Stimulated activated CD8-positive, alpha-beta memory T cell treated with anti-CD3 and anti-CD28 coated beads, Interleukin-4, amount 100 ng/mL, for 4 hours (primary cell): ENCODE results near the gene OR13J1.
"Not testable (repeated sequence)": the region's sequence is repeated elsewhere in the genome, so short reads cannot be mapped to it uniquely, and the experiment has no call there.

ENCODE experiments used
- DNase-seq, 2 donors: peaks; one replicate each; pipeline ENCODE4 v3.0.0-alpha.2; 2020; ENCODE audit warnings: low read depth in 2 of 2, low spot score in 1 of 2

OR13J1 gene, protein sequence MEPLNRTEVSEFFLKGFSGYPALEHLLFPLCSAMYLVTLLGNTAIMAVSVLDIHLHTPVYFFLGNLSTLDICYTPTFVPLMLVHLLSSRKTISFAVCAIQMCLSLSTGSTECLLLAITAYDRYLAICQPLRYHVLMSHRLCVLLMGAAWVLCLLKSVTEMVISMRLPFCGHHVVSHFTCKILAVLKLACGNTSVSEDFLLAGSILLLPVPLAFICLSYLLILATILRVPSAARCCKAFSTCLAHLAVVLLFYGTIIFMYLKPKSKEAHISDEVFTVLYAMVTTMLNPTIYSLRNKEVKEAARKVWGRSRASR

GRCh38 chr9:35870351-35870923 lies at the start of gene OR13J1:
Gene OR13J1 (minus strand): TSS chr9:35870401. CDS start chr9:35870401, 0 bp downstream.
- DNase-seq, result no peak

DNA sequence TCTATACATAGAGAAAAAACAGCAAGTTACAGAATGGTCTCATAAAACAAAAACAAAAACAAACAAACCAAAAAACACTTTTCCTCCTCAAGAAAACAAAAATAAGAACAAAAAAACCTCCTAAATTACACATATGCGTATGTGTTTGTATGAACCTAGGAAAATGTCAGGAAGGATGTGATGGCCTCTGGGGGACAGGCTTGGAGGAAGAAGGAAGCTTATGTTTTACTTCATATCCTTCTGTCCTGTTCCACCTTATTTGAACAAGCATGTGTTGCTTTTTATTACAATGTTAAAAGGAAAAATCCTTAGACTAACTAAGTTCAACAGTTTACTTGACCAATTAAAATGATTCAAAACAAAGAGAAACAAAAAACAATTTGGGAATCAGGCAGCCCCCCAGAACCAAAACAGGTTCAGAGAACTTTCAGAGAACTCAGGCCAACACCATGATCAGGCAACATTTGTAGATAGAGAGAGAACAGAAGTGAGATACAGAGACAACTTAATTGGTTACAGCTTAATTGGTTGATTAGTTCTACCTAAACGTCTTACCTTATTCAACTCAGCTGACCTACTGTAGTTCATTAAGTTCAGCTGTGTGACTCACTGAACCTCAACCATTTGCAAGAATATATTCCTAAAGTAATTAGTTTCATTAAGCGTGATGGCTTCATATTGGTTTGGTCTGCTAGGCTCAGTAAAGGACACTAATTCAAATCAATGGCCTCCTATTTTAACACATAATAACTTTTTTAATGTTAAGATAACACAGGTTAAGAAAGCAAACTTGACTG lies 49.2 kb upstream of the OR13J1 start:
- no peak for DNase-seq

DNA sequence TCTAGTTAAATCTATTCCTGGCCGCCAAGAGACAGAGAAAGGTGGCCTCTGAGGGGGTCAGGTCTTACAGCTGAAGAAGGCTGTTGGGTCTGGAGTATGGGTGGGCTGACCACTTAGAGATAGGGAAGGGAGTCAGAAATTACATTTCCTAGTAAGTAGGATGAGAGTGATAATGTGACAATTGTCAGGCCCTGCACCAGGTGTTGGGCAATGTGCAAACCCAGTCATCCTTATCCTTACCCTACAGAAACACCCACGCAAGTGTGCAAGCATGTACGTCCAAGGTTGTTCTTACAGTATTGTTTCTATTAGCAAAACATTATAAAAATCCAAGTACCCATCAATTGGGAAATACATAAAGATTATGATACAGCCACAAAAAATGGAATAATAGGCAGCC lies 48.6 kb upstream of the OR13J1 start:
- no peak for DNase-seq

- DNase-seq, result no peak
Observed at GRCh38 chr9:35917261-35917660, 47.1 kb upstream of the OR13J1 start.

- no peak for DNase-seq
Observed at GRCh38 chr9:35915681-35916294, 45.6 kb upstream of the OR13J1 start.

GRCh38 chr9:35914301-35914807 lies 44.2 kb upstream of the OR13J1 start:
- DNase-seq, result no peak

DNA sequence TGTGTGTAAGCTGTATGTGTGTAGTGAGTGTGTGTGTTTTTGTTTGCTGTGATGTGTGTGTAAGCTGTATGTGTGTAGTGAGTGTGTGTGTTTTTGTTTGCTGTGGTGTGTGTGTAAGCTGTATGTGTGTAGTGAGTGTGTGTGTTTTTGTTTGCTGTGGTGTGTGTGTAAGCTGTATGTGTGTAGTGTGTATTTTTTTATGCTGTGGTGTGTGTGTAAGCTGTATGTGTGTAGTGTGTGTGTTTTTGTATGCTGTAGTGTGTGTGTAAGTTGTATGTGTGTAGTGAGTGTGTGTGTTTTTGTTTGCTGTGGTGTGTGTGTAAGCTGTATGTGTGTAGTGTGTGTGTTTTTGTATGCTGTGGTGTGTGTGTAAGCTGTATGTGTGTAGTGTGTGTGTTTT lies 43.2 kb upstream of the OR13J1 start:
- not testable (repeated sequence) for DNase-seq

- no peak for DNase-seq
Observed at GRCh38 chr9:35912791-35913400, 42.7 kb upstream of the OR13J1 start.

DNA sequence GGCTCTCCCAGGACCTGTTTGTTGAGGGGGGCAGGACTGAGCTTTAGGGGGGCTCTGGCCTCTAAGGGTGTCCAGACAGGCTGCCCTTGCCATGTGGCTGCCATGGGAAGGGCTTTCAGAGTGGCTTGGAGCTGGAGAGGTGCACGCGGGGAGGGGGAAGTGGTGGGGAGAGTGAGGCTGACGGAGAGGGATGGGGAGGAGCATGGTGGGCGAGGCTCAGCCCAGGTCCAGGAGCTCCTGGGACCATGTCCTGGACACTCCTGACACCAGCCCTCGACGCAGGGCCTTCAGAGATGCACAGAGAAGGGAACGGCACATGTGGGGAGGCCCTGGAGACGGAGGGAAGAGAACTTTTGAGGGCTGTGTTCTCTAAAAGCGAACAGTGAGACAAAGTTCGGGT lies 41.5 kb upstream of the OR13J1 start:
- no peak for DNase-seq

- DNase-seq, result no peak
Observed at GRCh38 chr9:35910613-35911359, 40.6 kb upstream of the OR13J1 start.

DNA sequence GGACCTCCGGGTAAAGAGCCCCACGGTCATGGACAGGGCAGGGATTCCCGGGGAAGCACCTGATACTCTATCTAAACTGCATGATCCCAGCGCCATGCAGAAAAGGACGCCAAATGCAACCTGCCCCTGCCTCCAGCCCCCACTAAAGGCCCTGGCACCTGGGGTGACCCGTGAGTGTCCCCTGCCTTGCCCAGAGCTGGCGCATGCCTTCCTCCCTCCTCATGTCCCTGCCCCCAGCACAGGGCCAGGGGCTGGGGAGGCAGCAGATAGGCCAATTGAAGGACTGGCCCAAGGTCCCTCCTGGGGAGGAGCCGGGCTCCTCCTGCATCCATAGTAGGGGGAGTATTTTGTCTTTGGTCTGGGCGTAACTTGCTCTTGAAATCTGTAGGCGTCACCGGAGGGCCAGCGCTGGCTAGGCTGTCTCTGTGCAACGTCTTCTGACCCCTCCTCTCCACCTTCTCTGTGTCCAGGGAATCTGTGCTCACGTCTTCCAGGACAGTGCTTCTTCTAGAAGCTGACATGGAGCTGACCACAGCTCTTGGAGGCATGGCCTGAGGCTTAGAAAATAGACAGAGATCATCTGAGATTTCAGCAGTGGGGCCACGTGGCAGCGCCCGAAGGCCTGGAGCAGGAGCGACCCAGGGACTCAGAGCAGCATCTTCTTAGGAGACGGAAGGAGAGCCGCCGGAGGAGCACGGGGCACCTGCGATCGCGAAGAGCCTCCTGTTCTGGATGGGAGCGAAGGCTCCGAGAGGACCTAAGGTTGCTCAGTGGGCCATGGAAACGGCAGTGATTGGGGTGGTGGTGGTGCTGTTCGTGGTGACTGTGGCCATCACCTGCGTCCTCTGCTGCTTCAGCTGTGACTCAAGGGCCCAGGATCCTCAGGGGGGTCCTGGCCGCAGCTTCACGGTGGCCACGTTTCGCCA lies 39.7 kb upstream of the OR13J1 start:
- no peak for DNase-seq

DNA sequence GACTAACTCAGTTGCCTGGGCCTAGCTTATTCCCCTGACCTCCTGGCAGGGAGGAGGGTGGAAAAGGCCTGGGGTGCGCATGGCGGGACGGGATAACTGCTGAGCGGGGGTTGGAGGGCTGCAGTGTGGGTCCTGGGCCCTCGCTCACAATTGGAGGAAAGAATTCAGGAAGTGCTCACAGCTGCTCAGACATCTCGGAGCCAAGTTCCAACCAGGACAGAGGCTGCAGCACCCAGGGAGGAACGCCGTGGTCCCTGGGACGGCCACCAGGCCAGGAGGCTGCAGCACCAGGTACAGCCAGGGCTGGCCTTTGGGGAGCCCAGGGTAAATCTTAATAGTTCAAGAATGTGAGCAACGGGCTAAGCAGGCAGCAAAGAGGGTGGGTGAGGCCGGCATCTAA lies 39.1 kb upstream of the OR13J1 start, which contains the start of gene SPAAR:
Gene SPAAR (plus strand): TSS at position 217 of the 400 bp plus-strand sequence. CDS start 974 bp downstream, outside the sequence.
- DNase-seq, result no peak

DNA sequence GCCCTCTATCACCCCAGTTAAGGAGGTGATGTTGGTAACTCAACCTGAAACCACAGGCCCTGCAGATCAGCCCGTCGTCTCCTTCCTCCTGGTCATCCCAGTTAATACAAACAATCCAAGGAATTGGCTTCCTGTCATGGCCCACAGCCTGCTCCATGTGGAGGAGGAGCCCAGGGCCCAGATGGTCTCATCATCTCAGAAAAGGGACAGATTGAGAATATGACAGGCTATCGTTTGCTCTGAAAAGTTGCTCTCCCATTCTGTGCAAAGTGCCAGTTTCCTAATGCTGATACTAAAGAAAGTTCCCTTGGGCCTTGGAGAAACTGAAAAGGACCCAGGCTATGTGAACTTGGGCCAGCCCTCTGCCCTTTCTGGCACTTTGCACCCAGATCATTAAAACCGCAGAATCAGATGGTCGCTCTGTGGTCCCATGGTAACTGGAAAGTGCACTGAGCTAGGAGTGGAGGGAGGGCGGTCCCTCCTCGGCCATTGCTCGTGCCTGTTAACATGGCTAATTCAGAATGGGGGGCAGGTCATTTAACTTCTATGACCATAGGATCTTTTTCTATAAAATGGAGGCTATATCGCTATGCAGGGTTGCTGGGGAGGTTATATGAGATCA lies 38.4 kb upstream of the OR13J1 start:
- no peak for DNase-seq

DNA sequence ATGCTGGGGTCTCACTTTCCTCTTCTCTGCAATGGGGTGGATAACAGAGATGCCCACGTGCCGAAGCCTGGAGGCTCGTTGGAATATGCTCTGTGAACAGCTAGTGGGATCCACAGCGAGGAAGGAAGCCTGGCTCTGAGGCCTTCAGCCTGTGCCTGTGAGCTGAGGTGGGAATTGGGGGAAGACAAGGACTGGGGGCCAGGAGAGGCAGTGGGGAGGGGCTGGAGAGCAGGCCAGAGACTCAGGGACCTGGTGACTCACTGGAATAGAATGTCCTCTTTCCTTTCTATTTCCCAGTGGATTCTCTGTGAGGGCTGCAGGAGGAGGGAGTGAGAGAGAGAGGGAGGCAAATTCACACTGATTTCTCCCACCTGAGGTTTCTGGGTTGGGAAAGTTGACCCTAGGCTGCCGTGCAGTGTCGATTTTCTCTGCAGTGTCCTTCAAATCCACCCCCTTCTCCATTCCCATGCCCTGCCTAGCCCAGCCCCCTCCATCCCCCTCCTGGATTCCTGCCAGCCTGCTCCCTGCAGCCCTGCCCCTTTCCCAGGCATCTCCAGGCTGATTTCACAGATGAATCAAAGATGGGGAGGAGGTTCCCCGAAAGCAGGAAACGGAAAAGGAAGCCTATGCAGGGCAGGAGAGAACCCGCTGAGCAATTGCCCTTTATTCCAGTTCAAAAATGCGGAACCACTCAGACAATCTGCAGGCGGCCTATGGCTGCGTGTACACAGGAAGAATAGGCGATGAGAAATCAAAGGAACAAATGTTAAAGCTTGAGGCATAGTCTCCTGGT lies 37.7 kb upstream of the OR13J1 start:
- no peak for DNase-seq

DNA sequence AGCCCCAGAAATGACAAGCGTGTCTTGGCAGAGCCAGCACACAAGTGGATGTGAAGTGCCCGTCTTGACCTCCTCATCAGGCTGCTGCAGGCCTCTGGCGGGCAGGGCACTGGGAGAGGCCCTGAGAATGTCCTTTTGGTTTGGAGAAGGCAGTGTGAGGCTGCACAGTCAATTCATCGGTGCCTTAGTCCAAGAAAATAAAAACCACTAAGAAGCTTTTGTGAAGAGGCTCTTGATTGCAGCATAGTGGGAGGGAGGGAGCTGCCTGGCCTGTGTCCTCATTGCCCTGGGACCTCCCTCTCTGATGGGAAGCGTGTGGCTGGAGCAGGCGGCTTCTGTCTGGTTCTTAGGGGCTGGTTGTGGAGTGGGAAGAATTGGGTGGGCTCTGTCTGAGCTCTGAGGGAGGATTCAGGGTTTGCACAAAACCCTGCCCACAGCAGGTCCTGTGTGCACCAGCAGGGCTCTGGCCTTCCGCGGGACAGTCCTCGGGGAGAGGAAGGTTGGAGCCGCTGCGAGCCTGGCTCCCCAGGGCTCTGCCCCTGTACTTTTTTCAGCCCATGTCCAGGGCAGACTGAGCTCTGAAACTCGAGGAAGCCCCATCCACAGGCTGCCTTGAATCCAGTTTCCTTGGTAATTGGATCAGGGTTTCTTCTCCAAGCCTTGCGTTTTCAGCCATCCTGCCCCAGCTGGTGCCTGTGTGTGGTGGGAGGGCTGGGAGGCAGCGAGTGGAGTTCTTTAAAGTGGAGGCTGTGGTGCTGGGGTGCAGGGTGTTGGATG lies 36.9 kb upstream of the OR13J1 start:
- DNase-seq, result no peak

GRCh38 chr9:35905912-35906679 lies 35.9 kb upstream of the OR13J1 start, which contains the start of gene HRCT1:
Gene HRCT1 (plus strand): TSS chr9:35906202. CDS start chr9:35906288, 86 bp downstream.
- no peak for DNase-seq
